DMS 273 treated with DMSO at 0.1 percent for 48 hours (cell line): ENCODE results near the gene LRP2.
"Not testable (repeated sequence)": the region's sequence is repeated elsewhere in the genome, so short reads cannot be mapped to it uniquely, and the experiment has no call there.

Experiments
- DNase-seq: peaks from one replicate; lab custom pipeline; 2025; lab: John Stamatoyannopoulos, UW

LRP2 gene

GRCh38 chr2:169175112-169175511, 187.2 kb downstream of the LRP2 start:
- DNase-seq, result no peak

- no peak for DNase-seq
These were observed 188.5 kb downstream of the LRP2 start for GRCh38 chr2:169173876-169174275.

GRCh38 chr2:169172914-169173313, 189.4 kb downstream of the LRP2 start:
- DNase-seq, result no peak

GRCh38 chr2:169172151-169172735, 190.1 kb downstream of the LRP2 start:
- DNase-seq, result no peak

DNA sequence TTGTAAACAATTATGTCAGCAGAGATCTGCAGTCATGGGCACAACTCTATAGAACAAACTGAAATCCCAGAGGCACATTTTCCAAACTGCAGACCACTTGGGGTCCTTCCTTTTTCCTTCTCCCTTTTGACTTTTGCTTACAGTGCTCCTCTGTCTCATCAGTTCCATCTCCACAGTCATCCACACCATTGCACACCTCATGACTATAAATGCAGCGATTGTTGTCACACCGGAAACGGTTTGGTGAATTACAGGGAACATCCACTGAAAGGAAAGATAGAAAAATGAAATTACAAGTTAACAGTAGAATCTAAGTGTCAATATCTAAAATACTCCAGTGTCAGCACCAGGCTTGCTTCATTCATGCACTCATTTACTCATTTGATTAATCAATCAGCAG, 196.5 kb downstream of the LRP2 start:
- no peak for DNase-seq

DNA sequence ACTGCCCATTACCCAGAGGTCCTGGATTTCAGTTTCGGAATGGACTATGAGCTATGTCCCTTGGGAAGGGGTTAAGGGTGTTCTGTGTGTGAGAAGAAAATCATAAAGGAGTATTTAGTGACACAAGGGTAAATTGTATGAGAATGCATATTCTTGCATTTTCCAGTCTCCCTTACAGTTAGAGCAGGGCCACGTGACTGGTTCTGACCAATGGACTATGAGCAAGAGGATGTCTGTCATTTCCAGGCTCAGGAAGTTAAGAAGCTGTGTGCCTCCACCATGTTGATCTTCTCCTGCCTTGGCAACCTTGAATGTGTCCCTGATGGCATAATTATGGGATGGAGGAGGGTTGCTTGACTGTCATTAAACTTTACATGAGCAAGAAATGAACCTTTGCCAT, 198.0 kb downstream of the LRP2 start:
- DNase-seq, result no peak

- no peak for DNase-seq
These were observed 199.7 kb downstream of the LRP2 start for GRCh38 chr2:169162613-169163012.

DNA sequence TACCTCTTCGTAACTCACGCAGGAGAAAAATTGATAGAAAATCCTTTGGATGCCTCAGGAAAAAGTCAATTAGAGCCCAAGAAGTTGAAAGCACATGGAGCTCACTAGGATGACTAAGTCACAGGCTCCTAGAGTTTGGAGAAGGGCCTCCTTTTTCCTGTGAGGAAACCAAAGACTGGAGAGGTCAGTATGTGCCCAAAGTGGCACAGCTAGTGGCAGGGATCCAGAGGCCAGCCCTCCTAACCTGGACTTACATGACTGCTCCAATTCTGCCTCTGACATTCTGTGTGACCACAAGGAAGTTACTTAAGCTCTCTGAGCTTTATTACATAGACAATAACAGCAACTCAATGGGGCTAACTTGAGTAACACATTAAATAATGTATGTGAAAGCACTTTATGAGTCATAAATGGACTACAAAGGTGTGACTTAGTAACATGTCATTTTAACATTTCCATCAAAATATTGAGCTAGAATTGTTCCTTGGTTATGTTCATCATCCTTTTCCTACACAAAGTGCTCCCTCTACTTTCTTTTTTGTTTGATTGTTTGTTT, 201.3 kb downstream of the LRP2 start:
- DNase-seq, result no peak

DNA sequence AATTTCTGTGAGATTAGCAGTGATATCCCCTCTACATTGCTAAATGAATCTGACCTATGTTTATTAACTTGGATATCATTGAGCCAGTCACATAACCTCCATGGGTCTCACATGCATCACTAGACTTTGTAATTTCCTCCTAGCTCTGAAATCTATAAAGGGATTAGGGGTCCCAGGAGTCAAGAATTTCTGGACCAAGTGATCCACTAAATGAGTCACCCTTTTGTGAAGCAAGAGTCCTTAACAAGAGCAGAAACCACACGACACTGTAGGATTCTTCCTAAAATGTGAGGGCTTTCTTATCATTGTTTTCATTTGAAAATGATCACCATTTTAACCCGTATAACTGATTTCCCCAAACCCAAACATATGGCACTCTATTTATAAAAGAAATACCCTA, 202.6 kb downstream of the LRP2 start:
- no peak for DNase-seq

DNA sequence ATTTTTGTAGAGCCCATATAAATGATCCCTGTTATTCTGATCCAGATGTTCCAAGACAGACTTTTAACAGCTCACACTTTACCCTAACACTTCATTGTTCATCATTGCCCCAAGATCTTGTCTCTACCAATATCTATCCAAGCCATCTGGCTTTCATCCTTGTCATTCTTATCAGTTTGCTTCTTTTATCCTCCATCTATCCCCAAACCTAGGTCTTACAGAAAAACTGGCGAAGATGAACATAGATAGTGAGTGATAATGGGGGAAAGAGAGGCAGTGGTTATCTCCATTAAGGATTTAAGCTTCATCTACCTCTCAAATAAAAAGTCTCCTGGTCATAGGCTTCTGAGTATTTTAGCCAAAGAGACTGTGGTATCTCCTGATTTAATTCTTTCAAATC, 203.5 kb downstream of the LRP2 start:
- no peak for DNase-seq

GRCh38 chr2:169146220-169146619, 216.1 kb downstream of the LRP2 start:
- DNase-seq, result no peak

GRCh38 chr2:169143998-169144397, 218.3 kb downstream of the LRP2 start:
- DNase-seq, result no peak

- no peak for DNase-seq
These were observed 220.5 kb downstream of the LRP2 start for GRCh38 chr2:169141713-169142352.

DNA sequence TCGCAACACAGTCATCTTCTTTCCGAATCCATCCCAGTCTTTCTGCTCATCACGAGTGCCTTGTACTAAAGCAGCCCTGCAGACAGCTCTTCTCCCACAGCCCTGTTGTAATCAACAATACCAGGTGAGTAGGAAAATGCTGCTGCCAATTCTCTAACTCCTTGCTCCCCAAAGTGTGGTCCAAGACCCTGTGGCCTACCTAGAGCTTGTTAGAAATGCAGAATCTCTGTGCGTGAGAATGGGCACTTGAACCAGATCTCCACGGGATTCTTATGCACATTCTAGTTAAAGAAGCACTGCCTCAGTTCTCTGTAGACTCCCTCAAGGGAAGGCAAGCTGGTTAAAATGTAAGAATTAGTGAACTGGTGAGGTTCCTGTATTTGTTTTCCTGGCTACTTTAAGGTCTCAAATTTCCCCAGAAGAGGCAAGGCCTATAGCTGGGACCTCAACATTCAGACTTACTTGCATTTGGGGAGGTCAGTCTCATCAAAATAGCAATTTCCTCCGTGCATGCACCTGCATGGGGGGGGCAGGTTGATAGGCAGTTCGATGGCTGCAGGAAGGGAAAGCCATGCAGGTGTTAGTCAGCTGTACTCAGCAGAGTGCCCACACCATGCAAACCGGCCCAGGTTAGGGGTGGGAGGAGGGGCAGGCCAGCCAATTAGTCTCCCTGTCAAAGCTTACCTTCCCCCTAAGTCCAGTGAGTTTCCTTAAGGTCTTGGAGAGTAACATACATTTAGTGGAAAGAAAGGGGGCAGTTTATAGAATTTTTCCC, 222.2 kb downstream of the LRP2 start:
- DNase-seq, result no peak

DNA sequence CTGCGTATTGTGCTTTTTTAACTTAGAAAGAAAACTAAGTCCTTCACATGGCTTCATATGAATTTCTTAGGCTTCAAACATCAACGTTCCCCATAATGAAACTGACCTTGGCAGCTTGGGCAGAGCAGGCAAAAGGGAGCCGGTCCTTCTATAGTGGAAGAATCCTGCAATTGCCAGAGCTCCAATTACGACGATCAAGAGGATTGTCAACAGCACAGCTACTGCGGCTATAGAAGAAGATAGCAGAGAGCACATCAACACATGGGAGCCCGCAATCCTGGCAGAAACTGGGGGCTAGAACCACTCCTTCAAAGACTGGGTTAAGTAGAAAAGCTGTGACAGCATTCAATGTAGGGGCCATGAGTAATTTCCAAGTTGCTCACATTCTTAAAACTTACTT, 223.2 kb downstream of the LRP2 start:
- DNase-seq, result no peak

- no peak for DNase-seq
These were observed 224.4 kb downstream of the LRP2 start for GRCh38 chr2:169137924-169138323.

- DNase-seq, result no peak
These were observed 225.3 kb downstream of the LRP2 start for GRCh38 chr2:169136885-169137534.

DNA sequence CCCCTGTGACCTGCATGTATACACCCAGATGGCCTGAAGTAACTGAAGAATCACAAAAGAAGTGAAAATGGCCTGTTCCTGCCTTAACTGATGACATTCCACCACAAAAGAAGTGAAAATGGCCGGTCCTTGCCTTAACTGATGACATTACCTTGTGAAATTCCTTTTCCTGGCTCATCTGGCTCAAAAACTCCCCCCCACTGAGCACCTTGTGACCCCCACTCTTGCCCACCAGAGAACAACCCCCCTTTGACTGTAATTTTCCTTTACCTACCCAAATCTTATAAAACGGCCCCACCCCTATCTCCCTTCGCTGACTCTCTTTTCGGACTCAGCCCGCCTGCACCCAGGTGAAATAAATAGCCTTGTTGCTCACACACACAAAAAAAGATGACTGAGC, 225.9 kb downstream of the LRP2 start:
- DNase-seq, result not testable (repeated sequence)

DNA sequence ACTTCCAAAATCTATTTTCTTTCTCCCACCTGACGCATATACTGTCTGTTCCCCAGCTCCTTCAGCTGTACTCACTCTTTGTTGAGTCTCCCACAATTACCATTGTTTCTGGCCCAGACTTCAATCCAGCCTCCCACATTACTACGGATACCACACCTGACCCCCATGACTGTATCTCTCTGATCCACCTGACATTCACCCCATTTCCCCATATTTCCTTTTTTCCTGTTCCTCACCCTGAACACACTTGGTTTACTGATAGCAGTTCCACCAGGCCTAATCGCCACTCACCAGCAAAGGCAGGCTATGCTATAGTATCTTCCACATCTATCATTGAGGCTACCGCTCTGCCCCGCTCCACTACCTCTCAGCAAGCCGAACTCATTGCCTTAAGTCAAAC, 228.1 kb downstream of the LRP2 start:
- DNase-seq, result not testable (repeated sequence)

GRCh38 chr2:169131587-169132512, 230.5 kb downstream of the LRP2 start:
- DNase-seq, result no peak

DNA sequence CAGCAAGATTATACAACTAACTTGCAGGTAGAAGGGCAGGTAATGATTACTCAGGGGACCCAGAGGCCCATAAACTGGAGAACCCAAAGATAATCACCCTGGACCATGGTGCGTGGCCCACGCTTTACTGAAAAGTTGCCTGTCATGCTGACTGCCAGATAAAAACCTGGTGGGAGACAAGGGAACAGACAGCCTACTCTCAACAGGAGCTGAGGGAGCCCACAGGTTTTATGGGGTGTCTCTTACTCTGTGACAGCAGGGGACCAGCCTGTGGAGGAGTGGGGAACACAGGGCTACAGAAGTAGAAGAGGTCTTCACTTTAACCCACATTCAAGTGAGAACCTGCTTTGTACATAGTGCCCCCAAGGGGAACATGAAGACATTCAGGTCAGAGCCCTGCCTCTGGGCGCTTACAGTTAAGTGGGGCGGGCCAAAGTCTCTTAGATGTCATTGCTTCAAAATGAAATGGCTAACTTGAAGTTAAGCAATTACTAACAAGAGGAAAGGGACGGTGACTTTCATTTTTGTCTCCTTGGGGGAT, 232.6 kb downstream of the LRP2 start:
- DNase-seq, result no peak
